ENCODE measurements around the gene HERC2. TPM values are rescaled to one million over a fixed set of nuclear protein-coding genes. Genes with fewer than 3 reads are reported as not detected.

Gene HERC2
- polyA plus RNA-seq, 3 donors = 42.2 to 47.2 (median 46.8) TPM

- no peak for DNase-seq (ENCODE audit: low read depth in 3 of 3, low spot score in 2 of 3)
Observed at GRCh38 chr15:28079313-28079969, 242.5 kb downstream of the HERC2 start.

GRCh38 chr15:28078191-28078719 lies 243.7 kb downstream of the HERC2 start:
- no peak for DNase-seq (ENCODE audit: low read depth in 3 of 3, low spot score in 2 of 3)

- DNase-seq (ENCODE audit: low read depth in 3 of 3, low spot score in 2 of 3) = no peak
Observed at GRCh38 chr15:28075573-28075972, 246.4 kb downstream of the HERC2 start.

- no peak for DNase-seq (ENCODE audit: low read depth in 3 of 3, low spot score in 2 of 3)
Observed at GRCh38 chr15:28068930-28069329, 253.0 kb downstream of the HERC2 start.

GRCh38 chr15:28066231-28066630 lies 255.7 kb downstream of the HERC2 start:
- DNase-seq (ENCODE audit: low read depth in 3 of 3, low spot score in 2 of 3) = no peak

Other genes with a start within 250 kb of the HERC2 start
- 10 to 100 TPM in 1 of 3 donors, 1 to 10 TPM in 2; 6.1 to 10.8 (median 8.7) TPM for gene OCA2, start 222.9 kb downstream of the HERC2 start, polyA plus RNA-seq (ENCODE audit: insufficient read length in 3 of 3)
- not detected for gene GOLGA6L24, start 35.9 kb upstream of the HERC2 start, polyA plus RNA-seq (ENCODE audit: insufficient read length in 3 of 3)
- gene GOLGA8F, start 56.5 kb upstream of the HERC2 start, polyA plus RNA-seq (ENCODE audit: insufficient read length in 3 of 3) = not detected
- under 1 TPM in 2 of 3 donors, not detected in 1; 0.03 to 0.12 TPM for gene GOLGA8G, start 210.8 kb upstream of the HERC2 start, polyA plus RNA-seq (ENCODE audit: insufficient read length in 3 of 3)
- not detected for gene GOLGA6L25, start 231.4 kb upstream of the HERC2 start, polyA plus RNA-seq (ENCODE audit: insufficient read length in 3 of 3)